OCI-M2 (cell line): ENCODE measurements around the gene ANKRD52.
A peak's percentile ranks its signal among the peaks of the same experiment; 100 is the strongest.
"Not testable (repeated sequence)": the region's sequence is repeated elsewhere in the genome, so short reads cannot be mapped to it uniquely, and the experiment has no call there.

ENCODE experiments used
- DNase-seq: peaks from one replicate; lab custom pipeline; 2025; ENCODE audit not compliant: unreplicated experiment; lab: John Stamatoyannopoulos, UW

The ANKRD52 gene

DNA sequence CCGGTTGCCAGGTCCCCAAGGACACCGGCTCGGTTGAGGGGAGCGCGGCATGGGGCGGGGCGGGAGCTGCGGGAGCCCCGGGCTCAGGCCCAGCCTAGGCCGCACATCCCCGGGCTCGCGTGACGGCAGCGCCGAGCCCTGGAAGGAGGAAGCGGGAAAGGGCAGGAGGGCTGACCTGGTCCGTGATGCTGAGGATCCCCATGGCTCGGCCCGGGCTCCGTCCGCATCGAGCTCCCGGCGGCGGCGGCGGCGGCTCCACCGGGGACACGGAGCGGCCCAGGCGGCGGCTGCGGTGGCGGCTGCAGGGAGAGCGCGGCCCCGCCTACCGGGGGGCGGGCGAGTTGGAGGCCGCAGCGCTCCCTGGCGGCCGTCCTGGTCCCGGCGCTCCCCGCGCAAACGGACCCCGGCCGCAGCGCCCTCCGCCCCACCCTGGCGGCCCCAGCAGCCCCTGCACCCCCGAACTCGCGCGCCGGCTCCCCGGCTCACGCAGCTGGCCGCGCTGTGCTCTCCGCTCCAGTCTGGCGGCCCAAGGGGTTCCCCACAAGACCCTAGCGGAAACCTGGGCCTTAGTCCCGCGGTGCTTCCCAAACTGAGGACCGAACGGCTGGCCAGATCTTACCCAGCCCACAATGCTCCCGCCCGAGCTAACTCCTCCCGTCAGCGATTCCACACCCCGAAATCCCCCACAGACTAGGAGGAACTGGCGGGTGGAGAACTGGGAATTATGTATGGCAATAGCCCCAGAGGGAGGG is at the start of gene ANKRD52:
Gene ANKRD52 (minus strand): TSS at position 317 of the 752 bp plus-strand sequence. CDS start 115 bp downstream, at position 202.
- peak; percentile 26 for DNase-seq

DNA sequence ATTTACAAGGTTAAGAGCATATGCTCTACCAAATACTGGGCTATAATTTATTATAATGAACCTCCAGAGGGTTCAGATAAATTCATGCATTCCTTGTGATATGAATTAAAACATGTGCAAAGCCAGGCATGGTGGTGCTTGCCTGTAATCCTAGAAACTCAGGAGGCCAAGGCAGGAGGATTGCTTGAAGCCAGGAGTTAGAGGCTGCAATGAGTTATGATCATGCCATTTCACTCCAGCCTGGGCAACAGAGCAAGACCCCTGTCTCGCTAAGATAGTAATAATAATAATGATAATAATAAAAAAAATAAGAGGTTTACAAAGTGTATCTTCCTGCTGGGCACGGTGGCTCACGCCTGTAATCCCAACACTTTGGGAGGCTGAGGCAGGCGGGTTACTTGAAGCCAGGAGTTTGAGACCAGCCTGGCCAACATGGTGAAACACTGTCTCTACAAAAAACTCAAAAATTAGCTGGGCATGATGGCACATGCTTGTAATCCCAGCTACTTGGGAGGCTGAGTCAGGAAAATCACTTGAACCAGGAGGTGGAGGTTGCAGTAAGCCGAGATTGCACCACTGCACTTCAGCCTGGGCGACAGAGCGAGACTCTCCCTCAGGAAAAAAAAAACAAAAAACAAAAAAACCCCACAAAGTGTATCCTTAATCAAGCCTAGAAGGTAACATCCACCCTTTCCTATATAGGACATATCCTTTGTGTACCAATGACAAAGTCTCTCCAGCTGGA is 49.2 kb upstream of the ANKRD52 start:
- DNase-seq: no peak

DNA sequence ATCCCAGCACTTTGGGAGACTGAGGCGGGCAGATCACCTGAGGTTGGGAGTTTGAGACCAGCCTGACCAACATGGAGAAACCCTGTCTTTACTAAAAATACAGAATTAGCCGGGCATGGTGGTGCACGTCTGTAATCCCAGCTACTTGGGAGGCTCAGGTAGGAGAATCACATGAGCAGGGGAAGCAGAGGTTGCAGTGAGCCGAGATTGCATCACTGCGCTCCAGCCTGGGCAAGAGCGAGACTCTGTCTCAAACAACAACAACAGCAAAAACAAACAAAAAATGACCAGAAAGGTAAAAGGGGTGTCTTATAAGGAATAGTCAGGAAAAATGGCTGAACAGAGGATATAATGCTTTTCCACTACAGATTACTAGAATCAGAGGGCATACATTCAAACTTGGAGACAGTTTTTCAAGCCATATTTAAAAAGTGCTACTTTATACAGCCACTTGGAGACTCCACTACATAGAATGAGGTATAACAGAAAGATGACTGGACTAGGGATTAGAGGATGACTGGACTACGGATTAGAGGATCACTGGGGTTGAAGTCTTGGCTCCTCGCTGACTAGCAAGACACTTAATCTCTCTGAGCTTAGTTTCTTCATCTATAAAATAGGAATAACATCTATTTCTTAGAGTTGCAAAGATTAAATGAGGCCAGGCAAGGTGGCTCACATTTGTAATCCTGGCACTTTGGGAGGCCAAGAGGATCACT is 46.8 kb upstream of the ANKRD52 start:
- DNase-seq: no peak

DNA sequence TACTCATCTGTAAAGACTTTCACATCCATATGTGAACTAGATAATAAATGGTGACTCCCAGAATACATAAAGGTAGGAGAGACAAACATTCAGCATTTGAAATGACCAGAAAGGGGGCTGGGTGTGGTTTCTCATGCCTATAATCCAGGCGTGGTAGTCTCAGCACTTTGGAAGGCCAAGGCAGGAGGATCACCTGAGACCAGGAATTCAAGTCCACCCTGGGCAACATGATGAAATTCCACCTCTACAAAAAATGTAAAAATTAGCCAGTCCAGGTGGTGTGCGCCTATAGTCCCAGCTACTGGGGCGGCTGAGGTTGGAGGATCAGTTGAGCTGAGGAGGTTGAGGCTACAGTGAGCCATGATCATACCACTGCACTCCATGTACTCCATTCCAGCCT is 46.1 kb upstream of the ANKRD52 start:
- no peak for DNase-seq

DNA sequence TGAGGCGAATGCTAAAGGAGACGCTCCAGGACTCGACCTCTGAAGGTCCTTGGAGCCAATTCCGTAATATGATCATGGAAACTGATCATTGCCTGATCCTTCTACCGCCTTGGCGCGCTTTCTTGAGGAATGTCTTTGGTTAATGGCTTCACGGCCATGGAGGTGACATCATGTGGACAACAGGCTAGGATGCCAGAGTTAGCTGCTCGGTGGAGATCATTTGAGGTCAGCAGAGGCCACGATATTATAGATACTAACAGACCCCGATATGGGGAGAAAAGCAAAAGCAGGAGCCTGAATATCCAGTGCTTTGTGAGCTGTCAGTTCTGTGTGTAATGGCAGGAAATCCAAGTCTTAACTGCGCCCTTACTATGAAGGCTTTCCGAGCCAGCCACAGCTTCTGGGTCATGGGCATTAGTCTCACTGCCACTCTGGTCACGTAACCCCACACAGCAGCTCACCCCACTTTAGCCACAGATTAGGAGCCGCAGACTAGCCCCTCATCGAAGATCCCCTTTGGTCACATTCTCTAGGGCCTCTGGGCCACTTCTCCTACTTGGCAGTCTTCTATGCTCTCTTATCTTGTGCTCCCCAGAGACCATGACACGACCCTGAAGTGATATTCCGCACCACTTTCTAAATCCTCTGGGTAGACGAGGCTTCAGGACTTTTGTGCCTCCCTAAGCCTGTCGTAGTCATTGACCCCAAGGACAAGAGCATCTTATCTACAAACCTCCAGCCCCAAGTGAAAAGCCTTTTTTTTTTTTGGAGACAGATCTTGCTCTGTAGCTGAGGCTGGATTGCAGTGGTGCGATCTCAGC is 42.7 kb upstream of the ANKRD52 start:
- DNase-seq: peak; percentile 52

DNA sequence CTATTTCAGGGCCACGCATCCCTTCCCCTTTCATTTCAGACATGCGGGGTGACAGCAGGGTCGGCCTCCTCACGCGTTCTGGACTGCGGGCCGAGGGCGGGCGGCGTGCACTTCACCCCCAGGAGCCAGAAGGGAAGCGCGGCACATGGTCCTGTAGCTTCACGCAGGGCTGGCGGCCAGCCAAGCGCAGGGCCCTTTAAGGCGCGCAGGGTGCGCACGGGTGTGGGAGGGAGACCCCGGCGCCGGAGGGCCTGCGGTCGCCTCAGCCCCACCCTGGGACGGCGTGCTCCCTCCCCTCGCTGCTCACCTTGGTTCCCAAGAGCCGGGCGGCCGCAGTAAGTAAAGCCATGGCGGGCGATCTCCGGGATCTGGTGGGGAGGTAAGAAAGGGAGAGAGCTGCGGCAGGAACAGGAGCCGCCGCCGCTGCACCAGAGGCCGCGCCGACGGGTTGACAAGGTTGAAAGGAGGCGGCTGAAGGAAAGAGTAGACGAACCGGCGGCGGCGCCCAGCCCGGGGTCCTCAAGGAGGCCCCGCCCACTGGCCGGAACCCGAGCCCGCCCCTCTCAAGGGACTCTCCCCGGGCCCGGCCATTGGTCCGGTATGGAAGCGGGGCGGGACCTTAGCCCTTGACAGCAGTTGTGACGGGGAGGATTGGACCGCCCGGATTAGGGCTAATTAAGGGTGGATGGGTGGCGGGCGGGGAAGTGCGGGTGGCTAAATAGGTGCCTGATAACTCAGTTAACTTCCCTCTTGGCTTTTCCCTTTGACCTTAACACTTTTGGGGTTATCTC is 41.9 kb upstream of the ANKRD52 start, which contains the start of gene CS:
Gene CS (minus strand): TSS at position 478 of the 791 bp plus-strand sequence. CDS start 129 bp downstream, at position 349.
- peak; percentile 84 for DNase-seq

DNA sequence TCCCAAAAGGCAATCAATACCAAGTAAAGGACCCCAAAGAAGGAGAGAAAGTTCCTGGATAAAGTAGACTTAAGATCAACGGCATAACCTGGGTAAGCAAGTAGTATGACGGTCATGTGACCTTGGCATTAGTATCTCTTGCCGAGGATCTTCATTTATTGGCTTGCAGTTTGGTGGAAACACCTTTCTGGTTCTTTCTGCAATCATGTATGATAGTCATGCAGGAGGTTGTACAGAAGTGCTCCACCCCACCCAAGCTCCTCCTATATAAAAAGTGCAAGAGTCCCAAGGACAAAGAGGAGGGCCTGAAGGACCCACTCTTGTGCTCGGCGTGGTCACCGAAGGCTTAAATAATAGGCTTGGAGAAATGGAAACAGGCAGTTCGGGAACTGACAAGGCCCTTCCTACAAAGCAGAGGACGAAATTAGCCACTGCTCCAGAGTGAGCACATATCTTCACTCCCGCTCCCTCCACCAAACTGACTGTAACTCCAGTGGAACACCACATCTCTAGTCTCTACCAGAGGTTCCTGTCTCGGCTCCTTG is 41.2 kb upstream of the ANKRD52 start:
- no peak for DNase-seq

DNA sequence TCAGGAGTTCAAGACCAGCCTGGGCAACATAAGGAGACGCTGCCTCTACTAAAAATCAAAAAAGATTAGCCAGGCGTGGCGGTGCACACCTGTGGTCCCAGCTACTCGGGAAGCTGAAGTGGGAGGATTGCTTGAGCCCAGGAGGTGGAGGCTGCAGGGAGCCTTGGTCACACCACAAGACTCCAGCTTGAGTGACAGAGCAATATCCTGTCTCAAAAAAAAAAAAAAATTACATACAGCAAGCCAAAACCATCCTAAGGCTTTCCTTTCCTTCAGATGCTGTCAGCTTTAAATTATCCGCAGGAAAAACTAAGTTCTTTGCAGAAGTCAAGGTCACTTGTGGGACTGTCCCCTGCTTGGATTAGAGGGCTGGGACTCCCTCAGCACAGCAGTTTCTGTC is 40.6 kb upstream of the ANKRD52 start:
- no peak for DNase-seq

DNA sequence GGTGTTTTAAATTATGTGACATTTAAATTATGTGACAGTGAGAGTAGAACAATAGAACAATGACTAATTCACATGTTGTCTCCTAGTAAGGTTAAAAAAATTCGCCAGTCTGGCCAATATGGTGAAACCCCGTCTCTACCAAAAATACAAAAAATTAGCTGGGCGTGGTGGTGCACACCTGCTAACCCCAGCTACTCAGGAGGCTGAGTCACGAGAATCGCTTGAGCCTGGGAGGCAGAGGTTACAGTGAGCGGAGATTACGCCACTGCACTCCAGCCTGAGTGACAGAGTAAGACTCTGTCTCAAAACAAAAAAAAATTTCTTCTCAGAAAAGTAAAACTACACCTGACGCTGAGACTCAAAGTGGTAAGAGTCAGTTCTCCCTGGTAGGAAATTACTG is 39.2 kb upstream of the ANKRD52 start:
- no peak for DNase-seq

DNA sequence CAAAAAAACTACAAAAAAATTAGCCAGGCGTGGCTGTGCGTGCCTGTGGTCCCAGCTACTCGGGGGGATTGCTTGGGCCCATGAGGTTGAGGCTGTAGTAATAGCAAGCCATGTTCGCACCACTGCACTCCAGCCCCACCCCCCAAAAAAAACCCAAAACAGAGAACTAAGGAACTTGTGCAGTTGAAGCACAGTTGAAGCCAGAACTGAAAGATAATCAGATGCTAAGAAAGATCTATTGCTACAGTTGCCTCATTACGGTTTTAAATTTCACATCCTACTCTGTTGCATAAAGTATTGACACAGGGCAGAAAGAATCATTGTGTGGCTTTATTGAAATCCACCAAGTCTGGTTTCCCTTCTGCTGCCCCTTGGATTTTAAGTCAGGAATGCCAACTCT is 38.1 kb upstream of the ANKRD52 start:
- no peak for DNase-seq

DNA sequence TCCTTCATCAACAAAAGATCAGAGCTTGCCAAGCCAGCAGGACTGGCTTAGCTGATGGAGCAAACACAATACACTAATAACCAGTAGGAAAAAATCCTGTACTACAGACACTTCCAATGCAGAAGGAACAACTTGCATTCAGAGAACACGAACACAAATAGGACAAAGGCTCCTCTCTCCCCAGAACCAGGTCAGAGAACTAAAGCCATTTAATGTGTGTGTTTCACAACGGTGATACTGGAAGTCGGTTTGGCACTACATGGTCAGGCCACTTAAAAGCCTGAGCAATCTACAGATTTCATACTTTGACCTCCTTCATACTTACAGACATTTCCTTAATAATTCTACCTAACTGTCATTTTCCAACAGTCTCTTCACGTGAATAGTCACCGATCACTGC is 35.6 kb upstream of the ANKRD52 start:
- no peak for DNase-seq

DNA sequence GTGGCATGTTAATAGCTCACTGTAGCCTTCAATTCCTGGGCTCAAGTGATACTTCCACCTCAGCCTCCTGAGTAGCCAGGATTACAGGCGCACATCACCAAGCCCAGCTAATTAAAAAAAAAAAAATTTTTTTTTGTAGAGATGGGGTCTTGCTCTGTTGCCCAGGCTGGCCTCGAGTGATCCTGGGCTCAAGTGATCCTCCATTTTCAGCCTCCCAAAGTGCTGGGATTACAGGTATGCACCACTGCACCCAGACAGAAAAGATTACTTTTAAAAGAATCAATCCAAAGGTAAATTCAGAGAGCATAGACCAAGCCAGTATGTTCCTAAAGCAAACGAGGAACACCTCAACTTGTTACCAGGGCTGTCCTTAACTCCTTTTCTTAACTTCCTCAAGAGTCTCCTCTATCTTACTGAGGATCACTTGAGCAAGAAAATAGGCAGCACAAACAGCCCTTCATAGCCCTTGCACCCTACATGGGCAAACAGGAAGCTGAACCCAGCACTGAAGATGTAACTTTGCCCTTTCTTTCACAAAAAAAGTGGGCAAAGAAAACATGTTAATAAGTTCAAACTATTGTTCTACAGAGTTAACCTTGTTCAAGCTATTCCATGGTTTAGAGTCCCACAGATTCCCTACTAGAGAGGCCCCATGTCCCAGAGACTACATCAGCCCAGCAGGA is 30.7 kb upstream of the ANKRD52 start:
- no peak for DNase-seq

DNA sequence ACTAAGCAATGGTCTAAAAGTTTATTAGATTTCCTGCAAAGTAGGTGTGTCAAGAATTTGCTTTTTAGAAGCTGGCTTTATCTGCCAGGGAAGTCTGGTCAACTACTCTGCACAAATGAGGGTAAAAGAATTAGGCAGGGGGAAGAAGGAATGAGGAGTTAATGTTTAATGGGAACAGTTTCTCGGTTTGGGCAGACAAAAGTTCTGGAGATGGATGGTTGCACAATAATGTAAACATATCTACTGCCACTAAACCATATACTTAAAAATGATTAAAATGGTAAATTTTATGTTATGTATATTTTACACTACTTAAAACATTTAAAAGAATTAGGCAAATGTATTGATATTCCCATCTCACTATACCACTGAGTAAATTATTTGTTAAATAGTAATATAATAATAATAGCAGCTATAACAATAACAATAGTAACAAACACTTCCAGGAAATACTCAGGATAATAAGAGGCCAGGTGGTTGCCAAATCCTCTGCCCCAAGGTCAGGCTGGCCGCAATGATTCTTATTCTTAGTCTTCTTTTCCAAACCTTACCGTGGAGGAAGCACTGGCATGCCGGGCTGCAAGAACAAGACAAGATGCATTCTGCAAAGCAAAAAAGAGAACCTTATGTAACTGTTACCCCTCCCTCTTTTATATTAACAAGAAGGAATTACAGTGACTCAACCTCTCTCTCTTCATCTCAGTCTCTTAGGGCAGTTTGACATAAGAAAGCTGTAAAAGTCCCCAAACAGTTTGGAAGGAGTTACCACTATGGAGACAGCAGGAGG is 28.1 kb upstream of the ANKRD52 start:
- no peak for DNase-seq

DNA sequence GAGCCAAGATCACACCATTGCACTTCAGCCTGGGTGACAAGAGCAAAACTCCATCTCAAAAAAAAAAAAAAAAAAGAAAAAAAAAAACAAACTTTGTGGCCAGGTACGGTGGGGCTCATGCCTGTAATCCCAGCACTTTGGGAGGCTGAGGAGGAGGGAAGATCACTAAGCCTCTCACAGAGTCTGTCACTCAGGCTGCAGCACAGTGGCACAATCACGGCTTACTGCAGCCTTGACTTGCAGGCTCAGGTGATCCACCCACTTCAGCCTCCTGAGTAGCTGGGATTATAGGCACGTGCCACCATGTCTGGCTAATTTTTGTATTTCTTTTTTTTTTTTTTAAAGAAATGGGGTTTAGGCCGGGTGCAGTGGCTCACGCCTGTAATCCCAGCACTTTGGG is 26.1 kb upstream of the ANKRD52 start:
- not testable (repeated sequence) for DNase-seq

DNA sequence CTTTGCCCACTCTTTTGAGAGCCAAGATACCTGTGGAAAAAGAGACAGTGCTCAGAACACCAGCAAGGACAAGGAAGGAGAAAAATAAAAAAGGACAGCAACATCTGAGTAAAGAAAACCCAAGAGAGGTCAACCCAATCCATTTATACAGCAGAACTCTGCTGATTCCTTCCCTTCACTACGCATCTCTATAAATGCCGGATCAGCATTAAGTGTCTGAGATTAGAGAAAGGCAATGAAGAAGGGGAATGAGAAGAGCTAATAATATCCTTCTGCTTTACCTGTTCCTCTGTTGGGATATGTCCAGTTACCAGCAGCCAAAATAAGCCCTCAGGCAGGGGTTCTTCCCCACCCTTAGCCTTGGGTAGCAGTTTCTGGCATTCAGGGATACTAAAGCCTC is 24.4 kb upstream of the ANKRD52 start:
- DNase-seq: no peak

DNA sequence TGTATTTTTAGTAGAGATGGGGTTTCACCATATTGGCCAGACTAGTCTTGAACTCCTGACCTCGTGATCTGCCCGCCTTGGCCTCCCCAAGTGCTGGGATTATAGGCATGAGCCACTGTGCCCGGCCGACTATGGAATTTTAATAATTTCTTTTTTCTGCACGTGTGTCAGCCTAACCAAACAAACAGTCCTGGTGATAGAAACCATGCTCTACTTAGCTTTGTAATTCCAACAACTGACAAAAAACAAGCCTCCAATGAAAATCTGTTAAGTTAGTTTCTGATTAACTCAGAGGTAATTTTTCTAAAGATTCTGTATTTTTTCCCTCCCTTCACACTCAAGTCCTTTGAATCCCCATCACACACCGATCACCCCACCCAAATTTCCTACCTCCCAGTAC is 23.8 kb upstream of the ANKRD52 start:
- no peak for DNase-seq

DNA sequence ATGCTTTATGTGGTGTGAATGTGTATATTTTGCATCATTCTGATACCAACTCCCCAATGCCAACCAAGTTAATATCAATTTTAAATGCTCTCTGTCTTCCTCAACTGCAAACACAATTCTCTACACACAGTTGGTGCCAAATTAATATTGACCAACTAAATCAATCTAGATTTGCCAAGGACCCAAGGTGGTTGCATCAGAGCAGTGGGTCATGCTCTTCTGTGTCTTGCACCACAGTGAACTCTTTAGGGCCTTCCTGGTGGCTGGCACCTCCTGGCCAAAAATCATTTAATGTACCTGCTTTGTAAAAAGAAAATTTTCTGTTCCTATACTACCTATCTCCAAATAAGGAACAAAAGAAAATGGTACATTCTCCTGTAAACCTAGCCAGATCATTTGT is 22.7 kb upstream of the ANKRD52 start:
- no peak for DNase-seq

DNA sequence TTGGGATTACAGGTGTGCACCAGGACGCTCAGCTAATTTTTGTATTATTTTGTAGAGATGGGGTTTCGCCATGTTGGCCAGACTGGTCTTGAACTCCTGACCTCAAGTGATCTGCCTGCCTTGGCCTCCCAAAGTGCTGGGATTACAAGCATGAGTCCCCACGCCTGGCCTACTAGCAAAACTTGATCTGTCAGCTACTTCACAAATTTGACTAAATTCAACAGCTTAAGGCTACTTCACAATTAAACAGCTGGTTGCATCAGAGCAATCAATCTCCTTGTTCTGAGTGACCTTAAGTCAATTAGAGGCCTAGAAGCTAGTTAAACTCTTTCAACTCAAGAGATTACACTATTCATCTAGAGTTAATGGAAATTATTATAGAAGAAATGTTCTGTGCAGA is 20.7 kb upstream of the ANKRD52 start:
- no peak for DNase-seq
